T-helper 2 cell treated with Interferon-gamma antibody and Interleukin-4, amounts not matched to agents 100 ng/mL and 5 ng/mL, for 36 hours (primary cell): ENCODE data around the gene STAT4. TPM values are rescaled to one million over a fixed set of nuclear protein-coding genes. Genes with fewer than 3 reads are reported as not detected.

Experiments
- intact Hi-C: fragments of 100-400 bp; cut with micrococcal nuclease; formaldehyde crosslinking; loops from one replicate; pipeline ENCODE4 v1.15.1; 2023
- total RNA-seq: library from RNA; stranded (reverse); gene quantifications from 2 replicates; pipeline ENCODE4 v1.2.3, GENCODE V29; 2022

STAT4 gene
- total RNA-seq, 1 donor from 2014 or later = 93.2 TPM

DNA sequence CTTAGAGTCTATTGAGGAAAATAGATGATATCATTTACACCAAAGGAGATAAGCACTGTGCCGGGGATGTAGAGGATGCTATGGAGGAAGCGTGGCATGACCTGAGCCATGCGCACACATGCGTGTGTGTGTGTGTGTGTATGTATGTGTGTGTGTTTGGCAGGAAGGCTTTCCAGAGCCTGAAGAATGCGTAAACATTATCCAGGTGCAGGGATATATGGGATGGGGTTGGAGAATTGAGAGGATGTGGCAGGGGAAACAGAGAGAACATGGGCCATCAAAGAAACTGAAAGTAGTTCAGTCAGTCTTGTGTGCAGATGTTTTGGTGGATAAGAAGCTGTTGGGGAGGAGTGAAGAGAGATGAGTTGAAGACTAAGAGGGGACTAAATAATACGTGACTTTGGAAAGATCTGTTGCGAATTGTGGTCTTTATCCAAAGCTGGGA, 127.5 kb downstream of the STAT4 start:
- intact Hi-C loops = loop anchor here (2.0 to 5.0 kb wide), 3 partner anchors 42 to 616 kb away; partner anchors contain the start of genes MFSD6 and NEMP2

DNA sequence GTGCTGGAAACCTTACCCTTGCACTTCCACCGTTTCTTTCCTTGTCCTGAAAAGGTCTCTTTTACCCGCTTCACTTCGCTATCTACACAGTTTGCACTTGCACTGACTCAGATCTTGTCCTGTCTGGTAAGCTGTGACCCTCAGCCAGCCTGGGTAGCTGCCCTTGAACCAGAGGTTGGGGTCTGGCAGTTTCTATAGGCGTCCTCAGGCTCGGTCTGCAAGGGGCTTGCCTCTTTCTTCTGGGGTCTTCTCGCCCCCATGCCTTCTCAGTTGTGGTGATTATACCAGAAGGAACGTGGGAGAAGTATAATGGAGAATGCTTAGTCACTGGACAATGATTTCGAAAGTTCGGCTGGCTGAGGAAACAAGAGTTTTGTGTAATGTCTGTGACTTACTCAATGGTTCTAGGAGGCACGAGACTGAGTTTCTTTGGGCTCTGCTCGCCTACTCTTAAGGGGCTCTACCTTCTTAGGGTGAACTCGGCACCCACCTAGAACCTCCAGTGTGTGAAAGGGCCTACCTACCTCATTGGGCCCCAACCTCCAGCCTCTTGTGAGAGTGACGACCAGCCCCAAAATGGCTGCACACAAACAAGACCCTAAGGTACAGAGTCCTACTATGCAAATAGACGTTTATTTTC, 129.9 kb downstream of the STAT4 start:
- intact Hi-C loops = loop anchor here (1.0 to 5.0 kb wide), 6 partner anchors 9 to 657 kb away; partner anchors contain the start of genes MFSD6, NABP1 and NEMP2

GRCh38 chr2:191020221-191020741, 130.5 kb downstream of the STAT4 start:
- intact Hi-C loops = loop anchor here (1.0 to 5.0 kb wide), 6 partner anchors 10 to 658 kb away; partner anchors contain the start of genes MFSD6, NABP1 and NEMP2

- intact Hi-C loops = no loop called here
Observed at GRCh38 chr2:191019376-191019775, 131.4 kb downstream of the STAT4 start.

GRCh38 chr2:191018643-191019119, 132.1 kb downstream of the STAT4 start:
- intact Hi-C loops = no loop called here

DNA sequence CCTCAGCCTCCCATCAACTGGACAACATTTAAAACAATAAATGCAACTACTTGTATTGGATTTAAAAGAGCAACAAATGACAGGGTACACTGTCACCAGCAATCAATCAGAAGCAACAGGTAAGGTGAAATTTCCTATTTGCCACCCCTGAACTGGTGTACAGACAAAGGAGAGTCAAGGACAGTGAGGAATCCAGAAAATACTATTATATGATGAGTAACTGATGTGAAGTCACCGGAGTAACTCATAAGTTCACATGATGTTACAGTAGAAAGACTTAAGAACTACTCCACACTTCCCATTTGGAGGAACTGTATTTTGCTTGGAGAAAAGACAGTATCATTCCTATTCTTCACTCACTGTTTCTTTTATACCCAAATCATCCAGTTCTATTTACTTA, 132.7 kb downstream of the STAT4 start:
- intact Hi-C loops = no loop called here

- intact Hi-C loops = no loop called here
Observed at GRCh38 chr2:191015831-191016230, 135.0 kb downstream of the STAT4 start.

- intact Hi-C loops = no loop called here
Observed at GRCh38 chr2:191015239-191015638, 135.6 kb downstream of the STAT4 start.

GRCh38 chr2:191014653-191015020, 136.2 kb downstream of the STAT4 start:
- intact Hi-C loops = loop anchor here (1.0 to 5.0 kb wide), 6 partner anchors 8 to 1352 kb away; partner anchors contain the start of genes ASNSD1, GLS, ORMDL1 and PMS1

DNA sequence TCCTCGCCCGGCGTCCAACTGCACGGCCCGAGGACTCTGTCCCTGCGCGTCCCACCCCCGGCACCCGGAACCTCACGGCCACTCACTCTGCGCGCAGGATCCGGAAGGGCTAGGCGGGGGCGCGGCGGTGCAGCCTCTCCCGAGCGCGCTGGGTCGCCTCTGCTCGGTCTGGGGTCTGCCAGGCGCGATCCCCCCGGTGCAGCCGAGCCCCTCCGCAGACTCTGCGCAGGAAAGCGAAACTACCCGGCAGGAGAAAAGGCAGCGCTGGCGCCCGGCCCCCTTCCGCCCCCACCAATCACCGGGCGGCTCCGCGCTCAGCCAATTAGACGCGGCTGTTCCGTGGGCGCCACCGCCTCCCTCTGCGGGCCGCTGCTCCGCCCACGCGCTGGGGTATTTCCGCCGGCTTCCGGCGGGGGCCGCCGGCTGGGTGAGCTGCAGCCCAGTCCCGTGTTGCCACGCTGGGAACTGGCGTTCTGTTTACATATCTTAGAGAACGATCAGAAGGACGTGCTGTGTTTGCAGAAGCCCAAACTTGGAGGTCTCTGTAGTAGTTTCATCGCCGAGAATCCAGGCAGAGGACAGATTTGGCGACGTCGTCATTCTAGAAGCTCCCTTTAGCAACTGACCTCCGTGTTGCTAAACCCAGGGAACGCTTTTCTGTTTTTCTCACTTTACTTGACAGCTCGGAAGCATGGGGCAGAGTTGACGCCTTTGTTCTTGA, 136.7 kb downstream of the STAT4 start, which contains the start of gene STAT1:
Gene STAT1 (minus strand): TSS at position 240 of the 721 bp plus-strand sequence. CDS start 4,168 bp downstream, outside the sequence.
- intact Hi-C loops = loop anchor here (1.0 to 5.0 kb wide), 6 partner anchors 8 to 1352 kb away; partner anchors contain the start of genes ASNSD1, GLS, ORMDL1 and PMS1

GRCh38 chr2:191013682-191013931, 137.2 kb downstream of the STAT4 start:
- intact Hi-C loops = loop anchor here (5.0 kb wide), 2 partner anchors 1231 to 1351 kb away; partner anchors contain the start of genes ASNSD1, ORMDL1 and PMS1

DNA sequence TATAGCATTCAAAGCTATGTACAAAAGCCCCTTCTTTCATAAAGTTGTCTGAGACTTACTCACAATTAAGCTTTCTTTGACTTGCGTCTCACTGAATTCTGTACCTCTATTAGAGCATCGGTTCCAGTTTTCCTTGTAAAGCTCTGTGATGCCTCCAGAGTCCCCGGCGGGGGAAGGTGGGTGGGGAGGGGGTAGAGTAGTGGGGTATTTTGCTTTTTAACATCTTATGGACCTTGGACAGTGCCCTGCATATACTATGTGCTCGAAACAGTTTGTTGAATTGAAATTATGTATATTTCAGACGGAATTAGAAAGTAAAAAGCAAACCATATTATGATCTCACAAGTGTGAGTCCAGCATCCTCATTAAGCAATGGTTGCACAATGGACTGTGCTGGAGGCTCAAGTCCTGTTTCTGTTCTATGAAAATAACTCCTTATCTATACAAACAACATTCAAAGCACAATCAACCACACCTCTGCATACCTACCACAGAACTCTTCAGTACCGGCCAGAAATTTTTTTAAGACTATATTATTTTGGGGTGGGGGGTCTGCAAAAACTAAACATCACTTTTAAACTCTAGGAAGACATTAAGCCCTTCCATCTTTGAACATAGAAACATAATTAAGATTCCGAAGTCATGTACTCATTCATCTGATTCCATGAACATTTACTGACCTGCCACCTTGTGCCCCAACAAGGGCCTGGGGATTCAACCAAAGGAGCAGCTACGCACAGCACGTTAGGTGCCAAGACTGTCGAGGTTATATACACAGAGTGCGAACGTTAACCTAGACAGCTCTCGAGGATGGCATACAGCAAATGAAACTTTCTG, 137.7 kb downstream of the STAT4 start:
- intact Hi-C loops = loop anchor here (5.0 kb wide), 2 partner anchors 1231 to 1351 kb away; partner anchors contain the start of genes ASNSD1, ORMDL1 and PMS1

- intact Hi-C loops = loop anchor here (5.0 kb wide), 2 partner anchors 1230 to 1350 kb away; partner anchors contain the start of genes ASNSD1, ORMDL1 and PMS1
Observed at GRCh38 chr2:191012346-191012745, 138.4 kb downstream of the STAT4 start.

DNA sequence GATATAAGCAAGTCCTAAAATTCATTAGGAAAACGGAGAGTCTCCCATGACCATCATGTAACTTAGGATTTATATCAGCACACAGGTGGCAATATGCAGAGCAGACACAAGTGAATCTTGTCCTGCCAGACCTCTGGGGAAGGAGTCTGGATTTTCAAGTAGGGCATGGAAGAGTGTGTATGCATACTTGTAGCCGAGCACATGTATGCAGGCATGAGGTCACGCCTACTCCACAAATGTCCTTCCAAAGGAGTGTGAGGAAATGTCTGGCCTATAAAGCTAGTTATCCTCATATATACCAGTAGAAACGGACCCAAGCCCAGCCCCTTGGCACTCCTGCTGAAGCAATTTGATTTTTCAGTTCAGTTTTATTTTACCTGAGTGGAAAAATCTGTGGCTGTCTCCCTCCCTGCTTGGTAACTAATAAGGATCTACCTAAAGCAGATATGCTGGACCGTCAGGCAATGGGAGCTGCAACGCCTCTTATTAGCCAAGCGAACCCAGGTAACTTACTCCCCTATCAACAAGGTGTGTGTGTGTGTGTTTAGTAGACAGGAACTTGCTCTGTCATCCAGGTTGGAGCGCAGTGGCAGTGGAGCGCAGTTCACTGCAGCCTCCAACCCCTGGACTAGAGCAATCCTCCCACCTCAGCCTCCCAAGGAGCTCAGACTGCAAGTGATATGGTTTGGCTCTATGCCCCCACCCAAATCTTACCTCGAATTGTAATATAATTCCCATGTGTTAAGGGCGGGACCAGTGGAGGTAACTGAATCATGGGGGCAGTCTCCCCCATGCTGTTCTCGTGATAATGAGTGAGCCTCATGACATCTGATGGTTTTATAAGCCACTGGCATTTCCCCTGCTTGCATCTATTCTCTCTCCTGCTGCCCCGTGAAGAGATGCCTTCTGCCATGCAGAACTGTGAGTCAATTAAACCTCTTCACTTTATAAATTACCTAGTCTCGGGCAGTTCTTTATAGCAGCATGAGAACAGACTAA, 139.6 kb downstream of the STAT4 start:
- intact Hi-C loops = loop anchor here (2.0 to 5.0 kb wide), 3 partner anchors 14 to 1349 kb away; partner anchors contain the start of genes ASNSD1, ORMDL1 and PMS1

DNA sequence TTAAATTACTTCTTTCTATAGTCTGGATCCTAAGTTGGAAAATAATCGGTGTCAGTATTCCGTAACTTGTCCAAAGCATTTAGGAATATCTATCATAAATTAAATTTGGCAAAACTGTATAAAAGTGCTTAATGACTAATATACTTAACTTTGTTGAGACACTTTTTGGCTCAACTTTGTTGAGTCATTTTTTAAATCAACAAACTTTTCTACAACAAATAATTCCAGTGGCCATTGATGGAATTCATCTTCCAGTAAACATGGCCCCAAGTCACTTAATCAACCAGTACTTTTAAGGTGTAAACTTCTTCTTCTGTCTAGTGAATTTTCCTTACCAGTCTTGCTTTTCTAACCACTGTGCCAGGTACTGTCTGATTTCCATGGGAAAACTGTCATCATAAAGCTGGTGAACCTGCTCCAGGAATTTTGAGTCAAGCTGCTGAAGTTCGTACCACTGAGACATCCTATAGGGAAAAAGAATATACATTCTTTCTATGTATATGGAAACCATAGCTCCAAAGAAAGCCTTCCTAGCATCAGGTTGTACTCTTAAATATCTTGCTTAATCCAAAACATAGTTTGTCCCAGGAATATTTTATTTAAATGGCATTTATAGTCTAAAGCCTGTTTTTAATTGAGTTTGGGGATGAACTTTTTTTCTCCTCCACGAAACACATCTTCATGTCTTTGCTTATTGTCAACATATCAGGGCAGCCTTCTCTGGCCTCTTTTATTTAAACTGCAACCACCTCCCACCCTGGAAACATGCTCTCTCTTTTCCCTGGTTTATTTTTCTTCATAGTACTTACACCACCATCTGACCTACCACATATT, 141.0 kb downstream of the STAT4 start:
- intact Hi-C loops = loop anchor here (2.0 to 5.0 kb wide), 3 partner anchors 13 to 1347 kb away; partner anchors contain the start of genes ASNSD1, ORMDL1 and PMS1

- intact Hi-C loops = no loop called here
Observed at GRCh38 chr2:191008286-191008685, 142.5 kb downstream of the STAT4 start.

DNA sequence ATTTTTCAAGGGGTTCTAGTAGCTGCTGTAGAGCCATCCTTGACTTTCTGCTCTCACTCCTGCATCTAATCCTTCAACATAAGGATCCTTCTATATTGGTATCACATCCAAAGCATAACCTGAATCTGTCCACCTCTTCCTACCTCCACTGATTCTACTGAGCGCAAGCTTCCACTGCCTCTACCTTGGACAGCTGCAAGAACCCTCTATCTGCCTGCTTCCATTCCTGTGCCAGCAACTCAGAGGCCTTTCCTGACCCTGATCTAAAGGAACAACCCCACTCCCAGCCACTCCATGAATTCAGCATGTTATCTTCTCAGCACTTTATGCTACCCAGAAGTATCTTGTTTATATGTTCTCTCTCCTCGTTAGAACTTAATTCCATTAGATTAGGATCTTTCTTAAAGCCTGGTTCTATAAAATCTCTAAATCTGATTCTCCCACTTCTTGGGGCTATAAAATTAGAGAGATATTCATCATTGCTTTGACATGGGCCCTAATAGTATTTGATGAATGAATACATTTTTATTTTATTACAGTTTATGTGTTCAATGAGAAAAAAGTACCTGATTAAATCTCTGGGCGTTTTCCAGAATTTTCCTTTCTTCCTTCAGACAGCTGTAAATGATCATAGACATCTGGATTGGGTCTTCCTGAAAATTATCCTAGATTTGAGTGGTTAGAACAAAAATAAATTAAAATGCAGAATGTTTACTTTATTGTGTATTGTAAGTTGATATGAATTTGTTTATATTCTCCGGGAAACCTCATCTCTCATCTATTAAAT, 143.6 kb downstream of the STAT4 start:
- intact Hi-C loops = no loop called here

GRCh38 chr2:191006297-191006696, 144.5 kb downstream of the STAT4 start:
- intact Hi-C loops = no loop called here
